Right cardiac atrium (tissue), 5 donors: ENCODE results near the gene RAB3GAP2. TPM values are rescaled to one million over a fixed set of nuclear protein-coding genes. Genes with fewer than 3 reads are reported as not detected.
"Not testable (repeated sequence)": the region's sequence is repeated elsewhere in the genome, so short reads cannot be mapped to it uniquely, and the experiment has no call there.

Source experiments
- ATAC-seq, 2 donors: fragments of 200-7000 bp; cut with Tn5 transposase; one replicate each; pipeline versions ENCODE4 v1.8.0 to v1.9.1; 2020; ENCODE audit warnings: moderate library complexity in 2 of 2, mild to moderate bottlenecking in 1 of 2
- DNase-seq, 3 donors: peaks; one replicate each; pipeline ENCODE4 v3.0.0-alpha.2; 2020
- H3K27ac ChIP-seq: one replicate; pipeline ENCODE4 v1.5.1; 2013; ENCODE audit warnings: mild to moderate bottlenecking, low read length, control low read depth, moderate library complexity
- H3K27me3 ChIP-seq: one replicate; pipeline ENCODE4 v1.6.1; 2013; ENCODE audit not compliant: control insufficient read depth, insufficient read depth
- H3K4me1 ChIP-seq: one replicate; pipeline ENCODE4 v1.6.1; 2013; ENCODE audit warnings: low read length; ENCODE audit not compliant: control insufficient read depth, insufficient read depth
- H3K4me3 ChIP-seq: one replicate; pipeline ENCODE4 v1.5.1; 2013; ENCODE audit warnings: low read length, control low read depth
- H3K9me3 ChIP-seq: one replicate; pipeline ENCODE4 v1.6.1; 2013; ENCODE audit warnings: low read length; ENCODE audit not compliant: control insufficient read depth
- WGBS: extraction: QIAGEN DNeasy Blood & Tissue Kit; methylation state at CpG from one replicate; pipeline ENCODE4 v1.1.7; 2013; 5-methylcytosine and 5-hydroxymethylcytosine counted together
- intact Hi-C, 4 donors: fragments of 100-400 bp; cut with DNase I; formaldehyde crosslinking; loops; one replicate each; pipeline versions ENCODE4 v1.11.0 to v1.14.0; 2022 to 2023
- polyA plus RNA-seq: library from polyadenylated mRNA; stranded (reverse); fragments of 200-250 nt; gene quantifications from one replicate; pipeline ENCODE4 v1.2.3, GENCODE V29; 2013
- total RNA-seq, 4 donors: library from RNA; stranded (reverse); fragmentation: NEBNext Ultra II Directional; extraction: Animal tissue kit (Norgen Biotek cat#: 25700); gene quantifications; one replicate each; pipeline ENCODE4 v1.2.1, GENCODE V29; 2021
- donor health status: healthy with polysubstance abuse.
- donor health status: DM: no; HTN: yes; CAD: no.
- donor health status: DM: no; HTN: no; CAD: no.
- donor health status: DM: no; HTN: yes; CAD: no; lungs with severe emphysema.
- donor health status: DM: yes; HTN: yes; CAD: no.

Gene RAB3GAP2
- total and polyA plus RNA-seq, 5 donors = 7.4 to 31.9 (median 23.4) TPM

GRCh38 chr1:220137019-220137786, 135.1 kb downstream of the RAB3GAP2 start:
- Histone ChIP-seq H3K27me3 (no peaks in the 10 kb centered on the region), H3K27ac (peak overlapping the region; percentile 6), H3K4me3 (peak overlapping the region; percentile 20), H3K4me1 (no peaks in the 10 kb centered on the region), H3K9me3 (no peaks in the 10 kb centered on the region)
- ATAC-seq = peak; percentile 93 to 98
- 49% methylated on average over 9 of the region's 9 CpGs for WGBS
- DNase-seq = no peak
- intact Hi-C loops = no loop called here

- DNase-seq = no peak
- intact Hi-C loops = no loop called here
- WGBS = 96% methylated on average over 2 of the region's 2 CpGs
- H3K27me3 ChIP-seq = no peaks in the 10 kb centered on the region
- no peaks in the 10 kb centered on the region for H3K4me1 ChIP-seq
- H3K27ac ChIP-seq = no peak overlapping the region
- no peak overlapping the region for H3K4me3 ChIP-seq
- no peaks in the 10 kb centered on the region for H3K9me3 ChIP-seq
- no peak for ATAC-seq
Observed at GRCh38 chr1:220135755-220136154, 136.5 kb downstream of the RAB3GAP2 start.

GRCh38 chr1:220129479-220130210, 142.6 kb downstream of the RAB3GAP2 start:
- Histone ChIP-seq H3K4me1 (no peaks in the 10 kb centered on the region), H3K27me3 (no peaks in the 10 kb centered on the region), H3K27ac (no peak overlapping the region), H3K4me3 (no peak overlapping the region), H3K9me3 (no peaks in the 10 kb centered on the region)
- DNase-seq = no peak
- intact Hi-C loops = no loop called here
- ATAC-seq = no peak

GRCh38 chr1:220127076-220127475, 145.2 kb downstream of the RAB3GAP2 start:
- DNase-seq (no peak), ATAC-seq (no peak)
- H3K4me3 ChIP-seq = no peak overlapping the region
- H3K27me3 ChIP-seq = no peaks in the 10 kb centered on the region
- WGBS = 74% methylated on average over 3 of the region's 3 CpGs
- H3K27ac ChIP-seq = no peak overlapping the region
- H3K4me1 ChIP-seq = no peaks in the 10 kb centered on the region
- intact Hi-C loops = no loop called here
- H3K9me3 ChIP-seq = no peaks in the 10 kb centered on the region

- 4% methylated on average over 1 of the region's 1 CpG for WGBS
- no peak overlapping the region for H3K27ac ChIP-seq
- H3K4me1 ChIP-seq = peaks cover 2% of the 10 kb centered on the region
- intact Hi-C loops = no loop called here
- no peaks in the 10 kb centered on the region for H3K9me3 ChIP-seq
- no peaks in the 10 kb centered on the region for H3K27me3 ChIP-seq
- ATAC-seq (no peak), DNase-seq (no peak)
- no peak overlapping the region for H3K4me3 ChIP-seq
Observed at GRCh38 chr1:220124542-220124941, 147.7 kb downstream of the RAB3GAP2 start.

GRCh38 chr1:220123889-220124288, 148.4 kb downstream of the RAB3GAP2 start:
- Histone ChIP-seq H3K4me3 (no peak overlapping the region), H3K9me3 (no peaks in the 10 kb centered on the region), H3K27ac (no peak overlapping the region), H3K27me3 (no peaks in the 10 kb centered on the region), H3K4me1 (peaks cover 2% of the 10 kb centered on the region)
- intact Hi-C loops = no loop called here
- ATAC-seq = no peak
- DNase-seq = no peak

GRCh38 chr1:220123066-220123465, 149.2 kb downstream of the RAB3GAP2 start:
- intact Hi-C loops = no loop called here
- DNase-seq (no peak), ATAC-seq (no peak)
- Histone ChIP-seq H3K4me1 (peaks cover 2% of the 10 kb centered on the region), H3K27me3 (no peaks in the 10 kb centered on the region), H3K4me3 (no peak overlapping the region), H3K9me3 (no peaks in the 10 kb centered on the region), H3K27ac (no peak overlapping the region)

GRCh38 chr1:220121791-220122530, 150.3 kb downstream of the RAB3GAP2 start:
- WGBS = 87% methylated on average over 8 of the region's 8 CpGs

GRCh38 chr1:220119043-220119512, 153.2 kb downstream of the RAB3GAP2 start:
- WGBS = 75% methylated on average over 6 of the region's 6 CpGs
- H3K4me3 ChIP-seq = no peak overlapping the region
- no peak for ATAC-seq
- no peak overlapping the region for H3K27ac ChIP-seq
- no peaks in the 10 kb centered on the region for H3K9me3 ChIP-seq
- H3K27me3 ChIP-seq = no peaks in the 10 kb centered on the region
- H3K4me1 ChIP-seq = peaks cover 2% of the 10 kb centered on the region
- intact Hi-C loops = no loop called here
- DNase-seq = no peak

More at GRCh38 chr1:220121791-220122530, 150.3 kb downstream of the RAB3GAP2 start:
- intact Hi-C loops = no loop called here
- DNase-seq (no peak), ATAC-seq (peak in 1 of 2 donors; percentile 77)
- Histone ChIP-seq H3K4me1 (peaks cover 2% of the 10 kb centered on the region), H3K4me3 (no peak overlapping the region), H3K27me3 (no peaks in the 10 kb centered on the region), H3K27ac (peak overlapping the region; percentile 45), H3K9me3 (no peaks in the 10 kb centered on the region)

- ATAC-seq = no peak
- Histone ChIP-seq H3K4me1 (no peaks in the 10 kb centered on the region), H3K27ac (no peak overlapping the region), H3K4me3 (no peak overlapping the region), H3K9me3 (no peaks in the 10 kb centered on the region), H3K27me3 (no peaks in the 10 kb centered on the region)
- DNase-seq = no peak
- intact Hi-C loops = no loop called here
- 68% methylated on average over 5 of the region's 5 CpGs for WGBS
Observed at GRCh38 chr1:220113136-220113695, 159.0 kb downstream of the RAB3GAP2 start.

- H3K9me3 ChIP-seq, H3K27me3 ChIP-seq, DNase-seq, H3K4me1 ChIP-seq, intact Hi-C loops, H3K27ac ChIP-seq, ATAC-seq, H3K4me3 ChIP-seq: not testable (repeated sequence)
- WGBS = 98% methylated on average over 4 of the region's 4 CpGs
Observed at GRCh38 chr1:220112600-220112999, 159.7 kb downstream of the RAB3GAP2 start.
